Measurements from ENCODE around the gene C21orf91. TPM values are rescaled to one million over a fixed set of nuclear protein-coding genes. Genes with fewer than 3 reads are reported as not detected.
"Not testable (repeated sequence)": the region's sequence is repeated elsewhere in the genome, so short reads cannot be mapped to it uniquely, and the experiment has no call there.

C21orf91 gene
- total RNA-seq, 8 experiments from 2014 or later: 5.9 to 22.2 (median 12.6) TPM

DNA sequence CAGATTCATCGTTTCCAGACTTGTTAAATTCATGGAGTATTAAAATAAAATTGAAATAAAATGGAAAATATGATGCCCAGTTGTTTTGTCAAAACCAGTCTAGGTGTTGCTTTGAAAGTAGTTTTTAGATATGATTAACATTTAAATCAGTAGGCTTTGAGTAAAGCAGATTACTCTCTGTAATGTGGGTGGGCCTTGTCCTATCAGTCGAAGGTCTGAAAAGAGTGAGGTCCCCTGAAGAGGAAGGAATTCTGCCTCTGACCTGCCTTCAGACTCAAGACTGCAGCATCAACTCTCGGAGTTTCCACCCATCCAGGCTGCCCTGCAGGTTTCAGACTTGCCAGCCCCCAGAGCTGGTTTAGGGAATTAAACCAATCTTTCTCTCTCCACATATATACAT lies 36.2 kb downstream of the C21orf91 start:
- 14 to 100% (median 95%) methylated on average over 1 to 3 of the region's 3 CpGs for WGBS, 10 experiments
- Histone ChIP-seq H3K4me3 (no peak overlapping the region), H3K27ac (no peak overlapping the region), H3K4me1 (replicated peaks in 1 of 2) (no peaks in the 10 kb centered on the region)
- in situ Hi-C loops (cut with MboI; ENCODE audit: low pct_unique_long_range_greater_than_20kb in 2 of 9, low sequenced_read_pairs in 9 of 9, unreplicated experiment in 9 of 9): no loop called here
- no peak for ATAC-seq (replicated peaks in 6 of 8)

- Histone ChIP-seq H3K4me3 (no peak overlapping the region), H3K4me1 (replicated peaks in 1 of 2) (no peaks in the 10 kb centered on the region), H3K27ac (no peak overlapping the region)
- ATAC-seq (replicated peaks in 6 of 8): no peak
- in situ Hi-C loops (cut with MboI; ENCODE audit: low pct_unique_long_range_greater_than_20kb in 2 of 9, low sequenced_read_pairs in 9 of 9, unreplicated experiment in 9 of 9): no loop called here
- 50 to 100% (median 83%) methylated on average over 1 of the region's 1 CpG; no CpG with 5 or more reads in 4 of the 10 experiments for WGBS, 10 experiments
Observed at GRCh38 chr21:17782051-17782450, 37.1 kb downstream of the C21orf91 start.

GRCh38 chr21:17781524-17781923 lies 37.6 kb downstream of the C21orf91 start:
- no peak overlapping the region for H3K27ac ChIP-seq
- 75 to 100% (median 89%) methylated on average over 3 to 5 of the region's 5 CpGs; no CpG with 5 or more reads in 2 of the 10 experiments for WGBS, 10 experiments
- ATAC-seq (replicated peaks in 6 of 8): no peak

GRCh38 chr21:17780539-17780938 lies 38.6 kb downstream of the C21orf91 start:
- no peak for ATAC-seq (replicated peaks in 6 of 8)
- in situ Hi-C loops (cut with MboI; ENCODE audit: low pct_unique_long_range_greater_than_20kb in 2 of 9, low sequenced_read_pairs in 9 of 9, unreplicated experiment in 9 of 9): no loop called here
- Histone ChIP-seq H3K4me3 (no peak overlapping the region), H3K27ac (no peak overlapping the region), H3K4me1 (replicated peaks in 1 of 2) (no peaks in the 10 kb centered on the region)
- WGBS, 10 experiments: 85 to 100% (median 97%) methylated on average over 1 to 6 of the region's 6 CpGs; no CpG with 5 or more reads in 2 of the 10 experiments

More at GRCh38 chr21:17781524-17781923, 37.6 kb downstream of the C21orf91 start:
- in situ Hi-C loops (cut with MboI; ENCODE audit: low pct_unique_long_range_greater_than_20kb in 2 of 9, low sequenced_read_pairs in 9 of 9, unreplicated experiment in 9 of 9): no loop called here
- Histone ChIP-seq H3K4me3 (no peak overlapping the region), H3K4me1 (replicated peaks in 1 of 2) (no peaks in the 10 kb centered on the region)

DNA sequence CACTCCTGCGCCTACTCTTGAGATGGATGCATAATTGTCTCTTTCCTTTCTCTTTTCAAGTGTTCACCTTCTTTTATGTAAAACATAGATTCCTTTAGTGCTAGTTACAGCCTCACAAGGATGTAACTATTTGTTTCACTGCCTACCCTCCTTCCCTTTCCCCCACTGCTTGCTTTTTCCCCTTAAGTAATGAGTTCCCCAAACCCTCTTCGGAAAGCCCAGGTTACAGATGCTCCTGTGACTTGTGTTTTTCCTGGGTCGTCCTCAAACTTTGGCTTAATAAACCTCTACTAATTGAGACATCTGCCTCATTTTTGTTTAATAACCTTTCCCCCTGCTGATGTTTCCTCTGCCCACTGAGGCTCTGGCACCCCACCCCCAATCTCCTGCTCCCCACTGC lies 39.2 kb downstream of the C21orf91 start:
- 75 to 100% (median 89%) methylated on average over 1 to 3 of the region's 3 CpGs; no CpG with 5 or more reads in 3 of the 10 experiments for WGBS, 10 experiments
- Histone ChIP-seq H3K4me1 (replicated peaks in 1 of 2) (no peaks in the 10 kb centered on the region), H3K27ac (no peak overlapping the region), H3K4me3 (no peak overlapping the region)
- in situ Hi-C loops (cut with MboI; ENCODE audit: low pct_unique_long_range_greater_than_20kb in 2 of 9, low sequenced_read_pairs in 9 of 9, unreplicated experiment in 9 of 9): no loop called here
- no peak for ATAC-seq (replicated peaks in 6 of 8)

DNA sequence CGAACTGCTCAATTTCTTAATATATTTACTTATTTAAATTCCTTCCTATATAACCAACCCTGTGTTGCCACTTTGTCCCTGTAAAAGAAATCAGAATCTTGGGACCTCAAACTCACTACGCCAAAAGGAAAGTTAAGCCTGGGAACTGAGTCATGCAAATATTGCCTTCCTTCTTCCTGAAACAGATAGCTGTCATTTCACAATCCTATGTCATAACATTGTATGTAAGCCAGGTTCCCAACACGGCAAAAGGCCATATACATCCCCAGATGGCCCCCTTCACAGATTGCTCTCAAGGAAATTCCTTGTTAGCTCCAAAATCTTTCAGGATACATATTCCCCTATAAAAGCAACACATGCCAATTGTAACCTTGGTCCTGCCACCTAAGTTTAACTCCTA lies 39.7 kb downstream of the C21orf91 start:
- Histone ChIP-seq H3K4me1 (replicated peaks in 1 of 2) (no peaks in the 10 kb centered on the region), H3K4me3 (no peak overlapping the region), H3K27ac (no peak overlapping the region)
- in situ Hi-C loops (cut with MboI; ENCODE audit: low pct_unique_long_range_greater_than_20kb in 2 of 9, low sequenced_read_pairs in 9 of 9, unreplicated experiment in 9 of 9): no loop called here
- 53 to 100% (median 90%) methylated on average over 1 to 3 of the region's 3 CpGs for WGBS, 10 experiments
- ATAC-seq (replicated peaks in 6 of 8): no peak

DNA sequence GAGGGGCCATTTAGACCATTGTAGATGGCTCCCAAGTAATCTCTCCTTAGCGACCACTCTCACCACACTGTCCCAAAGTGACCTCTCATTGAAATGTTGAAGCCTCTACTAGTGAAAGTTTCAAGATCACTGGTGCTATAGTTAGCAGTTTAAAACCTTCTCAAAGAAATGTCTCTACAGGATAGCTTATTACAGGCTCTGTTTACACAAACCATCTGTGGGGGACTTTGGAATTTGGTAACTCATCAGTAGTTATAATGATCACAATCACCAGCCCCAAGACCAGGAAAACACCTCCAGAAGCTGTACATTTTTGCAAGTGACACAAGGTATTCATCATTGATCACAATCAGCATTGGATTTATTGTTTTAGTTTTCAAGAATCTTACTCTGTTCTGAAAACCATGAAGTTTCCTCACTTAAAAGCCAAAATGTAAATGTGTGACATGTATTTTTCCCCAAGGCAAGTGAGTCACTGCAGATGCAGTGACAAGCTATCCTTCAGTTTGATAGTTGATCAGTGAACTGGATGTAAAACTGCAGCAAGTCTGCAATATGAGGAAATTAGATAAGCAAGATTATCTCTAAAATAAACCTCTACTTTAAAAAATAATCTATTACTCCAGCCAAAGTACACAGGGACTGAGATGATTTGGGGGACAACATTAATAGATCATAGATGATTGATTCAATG lies 41.9 kb downstream of the C21orf91 start:
- no peak overlapping the region for H3K27ac ChIP-seq
- in situ Hi-C loops (cut with MboI; ENCODE audit: low pct_unique_long_range_greater_than_20kb in 2 of 9, low sequenced_read_pairs in 9 of 9, unreplicated experiment in 9 of 9): no loop called here
- WGBS, 10 experiments: 71 to 86% methylated on average over 1 of the region's 1 CpG; no CpG with 5 or more reads in 8 of the 10 experiments
- H3K4me3 ChIP-seq: no peak overlapping the region
- no peaks in the 10 kb centered on the region for H3K4me1 ChIP-seq (replicated peaks in 1 of 2)
- ATAC-seq (replicated peaks in 6 of 8): peak in 3 of 8 experiments; percentile 63 to 93 (median 92)

GRCh38 chr21:17775431-17776126 lies 43.6 kb downstream of the C21orf91 start:
- Histone ChIP-seq H3K4me3 (no peak overlapping the region), H3K4me1 (replicated peaks in 1 of 2) (no peaks in the 10 kb centered on the region), H3K27ac (no peak overlapping the region)
- peak in 1 of 8 experiments; percentile 36 for ATAC-seq (replicated peaks in 6 of 8)
- in situ Hi-C loops (cut with MboI; ENCODE audit: low pct_unique_long_range_greater_than_20kb in 2 of 9, low sequenced_read_pairs in 9 of 9, unreplicated experiment in 9 of 9): no loop called here
- WGBS, 10 experiments: 20 to 91% (median 79%) methylated on average over 1 to 6 of the region's 17 CpGs; no CpG with 5 or more reads in 5 of the 10 experiments

DNA sequence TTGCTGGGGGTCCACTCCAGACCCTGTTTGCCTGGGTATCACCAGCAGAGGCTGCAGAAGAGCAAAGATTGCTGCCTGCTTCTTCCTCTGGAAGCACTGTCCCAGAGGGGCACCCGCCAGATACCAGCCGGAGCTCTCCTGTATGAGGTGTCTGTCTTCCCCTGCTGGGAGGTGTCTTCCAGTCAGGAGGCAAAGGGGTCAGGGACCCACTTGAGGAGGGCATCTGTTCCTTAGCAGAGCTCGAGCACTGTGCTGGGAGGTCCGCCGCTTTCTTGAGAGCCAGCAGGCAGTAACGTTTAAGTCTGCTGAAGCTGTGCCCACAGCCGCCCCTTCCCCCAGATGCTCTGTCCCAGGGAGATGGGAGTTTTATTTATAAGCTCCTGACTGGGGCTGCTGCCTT lies 44.1 kb downstream of the C21orf91 start:
- 63 to 91% (median 82%) methylated on average over 3 to 4 of the region's 7 CpGs; no CpG with 5 or more reads in 6 of the 10 experiments for WGBS, 10 experiments
- not testable (repeated sequence) for ATAC-seq (replicated peaks in 6 of 8)

GRCh38 chr21:17769447-17769845 lies 49.7 kb downstream of the C21orf91 start:
- Histone ChIP-seq H3K27ac (no peak overlapping the region), H3K4me3 (no peak overlapping the region), H3K4me1 (replicated peaks in 1 of 2) (peaks cover 0 to 6% of the 10 kb centered on the region in 2 donors)
- in situ Hi-C loops (cut with MboI; ENCODE audit: low pct_unique_long_range_greater_than_20kb in 2 of 9, low sequenced_read_pairs in 9 of 9, unreplicated experiment in 9 of 9): no loop called here
- WGBS, 10 experiments: 25 to 95% (median 71%) methylated on average over 1 to 3 of the region's 3 CpGs; no CpG with 5 or more reads in 4 of the 10 experiments
- ATAC-seq (replicated peaks in 6 of 8): no peak

More for the DNA sequence above, 44.1 kb downstream of the C21orf91 start:
- H3K4me3 ChIP-seq; H3K27ac ChIP-seq; in situ Hi-C loops (cut with MboI; ENCODE audit: low pct_unique_long_range_greater_than_20kb in 2 of 9, low sequenced_read_pairs in 9 of 9, unreplicated experiment in 9 of 9); H3K4me1 ChIP-seq (replicated peaks in 1 of 2): not testable (repeated sequence)

DNA sequence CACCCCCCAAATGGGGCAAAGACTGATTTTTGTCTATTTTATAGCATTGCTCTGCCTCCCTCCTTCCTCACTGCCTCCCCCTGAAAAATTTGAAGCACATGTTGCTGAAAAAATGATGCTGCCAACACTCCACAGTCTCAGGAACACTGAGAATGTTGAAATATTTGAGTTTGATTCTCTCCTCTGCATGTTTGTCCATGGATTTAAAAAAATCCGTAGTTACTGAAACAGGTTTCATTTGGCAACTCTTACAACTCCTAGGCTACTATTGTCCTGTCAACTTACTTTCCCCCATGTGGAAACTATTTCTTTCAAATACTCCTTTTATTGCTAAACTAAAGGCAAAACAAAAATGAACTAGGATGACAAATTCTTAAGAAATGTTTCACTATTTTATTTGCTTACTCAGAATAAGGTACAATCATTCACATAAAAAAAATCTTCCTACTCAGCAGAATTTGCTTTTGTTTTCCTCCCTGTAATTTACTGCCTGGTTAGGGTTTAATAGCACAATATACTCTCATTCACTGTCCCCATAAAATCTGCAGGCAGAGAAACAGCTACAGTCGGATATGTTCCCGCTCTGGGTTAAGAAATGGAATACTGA lies 50.2 kb downstream of the C21orf91 start:
- Histone ChIP-seq H3K4me3 (no peak overlapping the region), H3K4me1 (replicated peaks in 1 of 2) (peaks cover 0 to 6% of the 10 kb centered on the region in 2 donors), H3K27ac (no peak overlapping the region)
- in situ Hi-C loops (cut with MboI; ENCODE audit: low pct_unique_long_range_greater_than_20kb in 2 of 9, low sequenced_read_pairs in 9 of 9, unreplicated experiment in 9 of 9): no loop called here
- peak in 3 of 8 experiments; percentile 52 to 97 (median 58) for ATAC-seq (replicated peaks in 6 of 8)
- WGBS, 10 experiments: 16 to 93% (median 83%) methylated on average over 1 to 3 of the region's 3 CpGs

GRCh38 chr21:17765207-17765606 lies 53.9 kb downstream of the C21orf91 start:
- no peak for ATAC-seq (replicated peaks in 6 of 8)
- Histone ChIP-seq H3K4me3 (no peak overlapping the region), H3K27ac (no peak overlapping the region), H3K4me1 (replicated peaks in 1 of 2) (peaks cover 0 to 6% of the 10 kb centered on the region in 2 donors)
- in situ Hi-C loops (cut with MboI; ENCODE audit: low pct_unique_long_range_greater_than_20kb in 2 of 9, low sequenced_read_pairs in 9 of 9, unreplicated experiment in 9 of 9): no loop called here
- WGBS, 10 experiments: 45 to 100% (median 94%) methylated on average over 2 to 5 of the region's 5 CpGs

All from motor neuron (in vitro differentiated cells).